HG03175 (cell line): Measurements from ENCODE around the gene MYO5B.

Source experiments
- ATAC-seq: cut with Tn5 transposase; IDR thresholded peaks from one replicate; pipeline ENCODE4 v1.9.1; 2021; ENCODE audit warnings: mild to moderate bottlenecking, moderate library complexity; ENCODE audit not compliant: unreplicated experiment

The MYO5B gene

GRCh38 chr18:49862656-49863385 lies 332.1 kb downstream of the MYO5B start:
- ATAC-seq: no peak

- ATAC-seq: no peak
These were observed 333.3 kb downstream of the MYO5B start for GRCh38 chr18:49861659-49862058.

- ATAC-seq: no peak
These were observed 335.2 kb downstream of the MYO5B start for GRCh38 chr18:49859725-49860124.

GRCh38 chr18:49859021-49859359 lies 336.0 kb downstream of the MYO5B start:
- no peak for ATAC-seq

- no peak for ATAC-seq
These were observed 336.5 kb downstream of the MYO5B start for GRCh38 chr18:49858309-49859020.

GRCh38 chr18:49857708-49858107 lies 337.2 kb downstream of the MYO5B start:
- ATAC-seq: no peak

- ATAC-seq: no peak
These were observed 338.5 kb downstream of the MYO5B start for GRCh38 chr18:49856496-49856895.

- no peak for ATAC-seq
These were observed 339.1 kb downstream of the MYO5B start for GRCh38 chr18:49855711-49856415.

- ATAC-seq: no peak
These were observed 340.3 kb downstream of the MYO5B start for GRCh38 chr18:49854681-49855080.

- ATAC-seq: no peak
These were observed 341.5 kb downstream of the MYO5B start for GRCh38 chr18:49853436-49853835.

GRCh38 chr18:49853011-49853410 lies 341.9 kb downstream of the MYO5B start:
- no peak for ATAC-seq

- ATAC-seq: no peak
These were observed 343.3 kb downstream of the MYO5B start for GRCh38 chr18:49851624-49852023.

- ATAC-seq: no peak
These were observed 344.3 kb downstream of the MYO5B start for GRCh38 chr18:49850636-49851035.

- ATAC-seq: no peak
These were observed 345.4 kb downstream of the MYO5B start for GRCh38 chr18:49849331-49850217.

- ATAC-seq: no peak
These were observed 346.8 kb downstream of the MYO5B start for GRCh38 chr18:49848115-49848514.

- ATAC-seq: no peak
These were observed 347.4 kb downstream of the MYO5B start for GRCh38 chr18:49847524-49847923.

- no peak for ATAC-seq
These were observed 348.1 kb downstream of the MYO5B start for GRCh38 chr18:49846718-49847470.

- ATAC-seq: no peak
These were observed 348.6 kb downstream of the MYO5B start for GRCh38 chr18:49846361-49846662.

- no peak for ATAC-seq
These were observed 349.2 kb downstream of the MYO5B start for GRCh38 chr18:49845629-49846360.

GRCh38 chr18:49844903-49845302 lies 350.0 kb downstream of the MYO5B start:
- no peak for ATAC-seq
